ENCODE measurements around the gene AFG3L2.
"Not testable (repeated sequence)": the region's sequence is repeated elsewhere in the genome, so short reads cannot be mapped to it uniquely, and the experiment has no call there.

Gene AFG3L2

DNA sequence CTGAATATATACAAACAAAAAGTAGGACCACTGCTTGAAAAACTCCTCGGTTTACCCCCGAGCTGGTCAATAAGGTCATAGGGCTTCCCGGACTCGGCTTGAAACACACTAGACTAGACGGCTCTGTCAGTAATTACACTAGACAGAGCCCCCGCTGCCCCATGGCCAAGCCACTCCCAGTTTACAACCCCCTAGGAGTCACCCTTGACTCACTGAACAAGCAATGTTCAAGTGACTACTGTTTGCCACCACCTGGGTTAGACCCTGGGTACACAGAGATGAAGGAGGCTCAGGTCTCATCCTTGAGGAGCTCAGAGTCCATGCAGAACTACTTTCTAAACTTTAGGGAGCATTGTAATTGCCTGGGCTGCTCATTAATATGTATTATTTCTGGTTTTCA lies 17.0 kb upstream of the AFG3L2 start:
- TF ChIP-seq CTCF (IDR thresholded peaks at IDR 0.05; ENCODE audit: low read depth, low read length): no peak
- no peak for DNase-seq

GRCh38 chr18:12393510-12393909 lies 16.5 kb upstream of the AFG3L2 start:
- no peaks in the 10 kb centered on the region for H3K4me1 ChIP-seq
- no peak for DNase-seq
- H3K9me3 ChIP-seq: no peaks in the 10 kb centered on the region
- H3K4me3 ChIP-seq (ENCODE audit: low read depth, low read length): no peak overlapping the region
- no peaks in the 10 kb centered on the region for H3K36me3 ChIP-seq
- no peak for TF ChIP-seq CTCF (IDR thresholded peaks at IDR 0.05; ENCODE audit: low read depth, low read length)
- no peaks in the 10 kb centered on the region for H3K27me3 ChIP-seq

More for the DNA sequence above, 17.0 kb upstream of the AFG3L2 start:
- Histone ChIP-seq H3K4me3 (ENCODE audit: low read depth, low read length) (no peak overlapping the region), H3K4me1 (no peaks in the 10 kb centered on the region), H3K9me3 (no peaks in the 10 kb centered on the region), H3K36me3 (no peaks in the 10 kb centered on the region), H3K27me3 (no peaks in the 10 kb centered on the region)

DNA sequence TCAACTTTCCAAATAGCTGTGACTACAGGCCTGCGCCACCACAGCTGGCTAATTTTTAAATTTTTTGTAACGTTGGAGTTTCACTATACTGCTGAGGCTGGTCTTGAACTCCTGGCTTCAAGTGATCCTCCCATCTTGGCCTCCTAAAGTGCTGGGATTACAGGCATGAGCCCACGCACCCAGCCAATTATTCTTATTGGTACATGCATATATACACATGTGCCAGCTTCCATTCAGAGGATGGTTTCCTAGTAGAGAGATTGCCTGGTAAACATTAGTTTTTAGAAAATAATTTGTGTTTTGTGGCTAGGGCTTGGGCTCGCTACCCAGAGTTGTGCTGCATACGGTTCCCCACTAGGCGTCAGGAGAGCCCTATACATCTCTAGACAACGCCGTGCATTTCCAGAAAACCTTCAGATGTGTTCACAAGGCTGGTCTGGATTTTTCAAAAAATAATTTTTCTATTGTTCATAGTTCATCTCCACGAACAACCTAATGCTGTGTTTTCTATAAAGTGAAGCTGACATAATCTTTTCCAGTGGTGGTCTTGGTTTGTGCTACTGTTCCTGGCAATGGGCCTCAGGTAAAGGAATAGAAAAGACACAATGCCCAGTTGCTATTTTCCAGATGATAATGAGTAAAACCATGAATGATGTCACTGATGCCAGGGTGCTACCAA lies 14.6 kb upstream of the AFG3L2 start:
- no peak overlapping the region for H3K4me3 ChIP-seq (ENCODE audit: low read depth, low read length)
- peak; percentile 57 for DNase-seq
- no peaks in the 10 kb centered on the region for H3K4me1 ChIP-seq
- H3K9me3 ChIP-seq: no peaks in the 10 kb centered on the region
- TF ChIP-seq CTCF (IDR thresholded peaks at IDR 0.05; ENCODE audit: low read depth, low read length): peak; percentile 83
- H3K27me3 ChIP-seq: no peaks in the 10 kb centered on the region
- H3K36me3 ChIP-seq: no peaks in the 10 kb centered on the region

GRCh38 chr18:12388442-12388841 lies 11.4 kb upstream of the AFG3L2 start:
- no peaks in the 10 kb centered on the region for H3K27me3 ChIP-seq
- no peak for DNase-seq
- no peaks in the 10 kb centered on the region for H3K36me3 ChIP-seq
- H3K9me3 ChIP-seq: no peaks in the 10 kb centered on the region
- no peak for TF ChIP-seq CTCF (IDR thresholded peaks at IDR 0.05; ENCODE audit: low read depth, low read length)
- H3K4me3 ChIP-seq (ENCODE audit: low read depth, low read length): no peak overlapping the region
- H3K4me1 ChIP-seq: no peaks in the 10 kb centered on the region

- no peaks in the 10 kb centered on the region for H3K9me3 ChIP-seq
- no peaks in the 10 kb centered on the region for H3K36me3 ChIP-seq
- DNase-seq: no peak
- TF ChIP-seq CTCF (IDR thresholded peaks at IDR 0.05; ENCODE audit: low read depth, low read length): no peak
- no peak overlapping the region for H3K4me3 ChIP-seq (ENCODE audit: low read depth, low read length)
- H3K4me1 ChIP-seq: no peaks in the 10 kb centered on the region
- H3K27me3 ChIP-seq: no peaks in the 10 kb centered on the region
Observed at GRCh38 chr18:12384261-12384660, 7.2 kb upstream of the AFG3L2 start.

- H3K27me3 ChIP-seq; H3K9me3 ChIP-seq; DNase-seq; H3K36me3 ChIP-seq; H3K4me1 ChIP-seq; H3K4me3 ChIP-seq (ENCODE audit: low read depth, low read length): not testable (repeated sequence)
Observed at GRCh38 chr18:12383759-12384158, 6.7 kb upstream of the AFG3L2 start.

- not testable (repeated sequence) for H3K27me3 ChIP-seq; H3K36me3 ChIP-seq; H3K9me3 ChIP-seq; H3K4me3 ChIP-seq (ENCODE audit: low read depth, low read length); H3K4me1 ChIP-seq; DNase-seq
Observed at GRCh38 chr18:12382221-12382814, 5.3 kb upstream of the AFG3L2 start.

DNA sequence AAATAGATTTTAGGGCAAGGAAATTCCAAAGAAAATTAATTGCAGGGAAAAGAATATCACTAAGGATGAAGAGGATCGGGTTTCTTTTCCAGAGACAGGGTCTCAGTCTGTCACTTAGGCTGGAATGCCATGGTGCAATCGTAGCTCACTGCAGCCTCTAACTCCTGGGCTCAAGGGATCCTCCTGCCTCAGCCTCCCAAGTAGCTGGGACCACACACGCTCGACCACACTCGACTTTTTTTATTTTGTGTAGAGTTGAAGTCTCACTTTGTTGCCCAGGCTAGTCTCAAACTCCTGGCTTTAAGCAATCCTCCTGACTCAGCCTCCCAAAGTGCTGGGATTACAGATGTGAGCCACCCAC lies 1.2 kb upstream of the AFG3L2 start:
- H3K27me3 ChIP-seq, DNase-seq, H3K9me3 ChIP-seq, H3K36me3 ChIP-seq, H3K4me1 ChIP-seq: not testable (repeated sequence)
- H3K4me3 ChIP-seq (ENCODE audit: low read depth, low read length): peak overlapping the region; percentile 73

All from BE2C (cell line).